ENCODE measurements around the gene KLRC3.

- TF ChIP-seq CTCF (conservative IDR thresholded peaks at IDR 0.05 in 1 of 2, IDR thresholded peaks at IDR 0.05 in 1 of 2; ENCODE audit: low read depth in 1 of 2, low read length in 2 of 2) (no peak), EZH2 (IDR thresholded peaks at IDR 0.05; ENCODE audit: low read length, missing control alignments) (no peak)
Measured at GRCh38 chr12:10384191-10384590, 36.2 kb downstream of the KLRC3 start.

Measured in fibroblast of lung (primary cell).